ENCODE data around the gene PPFIA4. TPM values are rescaled to one million over a fixed set of nuclear protein-coding genes. Genes with fewer than 3 reads are reported as not detected.

The PPFIA4 gene
- total RNA-seq, 1 experiment from 2014 or later: 21.1 TPM

DNA sequence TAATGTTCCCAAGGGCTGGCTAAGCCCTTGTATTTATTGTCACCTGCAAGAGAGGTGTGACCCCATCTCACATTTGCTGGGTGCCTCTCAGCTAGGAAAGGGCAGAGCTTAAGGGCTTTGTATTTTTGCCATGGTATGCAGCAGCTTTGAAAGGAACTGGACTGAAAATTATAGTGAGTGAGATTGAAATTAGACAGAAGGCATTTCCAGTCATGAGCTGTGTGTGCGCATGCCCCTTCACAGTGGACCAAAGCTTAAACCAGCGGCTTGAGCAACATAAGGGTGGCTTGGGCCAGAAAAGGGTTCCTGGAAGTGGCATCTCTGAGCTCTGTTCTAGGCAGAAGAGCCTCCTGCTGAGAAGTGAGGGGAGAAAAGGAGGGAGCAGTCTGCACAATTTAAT lies 39.7 kb downstream of the PPFIA4 start (continued):
- no peak for TF ChIP-seq AFF4 (CRISPR knock-in tag; IDR thresholded peaks at IDR 0.05; ENCODE audit: borderline replicate concordance)
- TF ChIP-seq NFE2L1 (CRISPR knock-in tag; IDR thresholded peaks at IDR 0.05): no peak
- no peak for TF ChIP-seq TCF7 (CRISPR knock-in tag; IDR thresholded peaks at IDR 0.05; ENCODE audit: low read depth)
- TF ChIP-seq E2F4 (CRISPR knock-in tag; IDR thresholded peaks at IDR 0.05; ENCODE audit: borderline replicate concordance, low read depth): no peak
- no peak for TF ChIP-seq ZBTB21 (CRISPR knock-in tag; IDR thresholded peaks at IDR 0.05; ENCODE audit: borderline replicate concordance)
- no peak for TF ChIP-seq RORB (CRISPR knock-in tag; IDR thresholded peaks at IDR 0.05)
- TF ChIP-seq, protein P1, sequence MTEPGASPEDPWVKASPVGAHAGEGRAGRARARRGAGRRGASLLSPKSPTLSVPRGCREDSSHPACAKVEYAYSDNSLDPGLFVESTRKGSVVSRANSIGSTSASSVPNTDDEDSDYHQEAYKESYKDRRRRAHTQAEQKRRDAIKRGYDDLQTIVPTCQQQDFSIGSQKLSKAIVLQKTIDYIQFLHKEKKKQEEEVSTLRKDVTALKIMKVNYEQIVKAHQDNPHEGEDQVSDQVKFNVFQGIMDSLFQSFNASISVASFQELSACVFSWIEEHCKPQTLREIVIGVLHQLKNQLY (CRISPR knock-in tag; IDR thresholded peaks at IDR 0.05): no peak
- TF ChIP-seq, protein P2, sequence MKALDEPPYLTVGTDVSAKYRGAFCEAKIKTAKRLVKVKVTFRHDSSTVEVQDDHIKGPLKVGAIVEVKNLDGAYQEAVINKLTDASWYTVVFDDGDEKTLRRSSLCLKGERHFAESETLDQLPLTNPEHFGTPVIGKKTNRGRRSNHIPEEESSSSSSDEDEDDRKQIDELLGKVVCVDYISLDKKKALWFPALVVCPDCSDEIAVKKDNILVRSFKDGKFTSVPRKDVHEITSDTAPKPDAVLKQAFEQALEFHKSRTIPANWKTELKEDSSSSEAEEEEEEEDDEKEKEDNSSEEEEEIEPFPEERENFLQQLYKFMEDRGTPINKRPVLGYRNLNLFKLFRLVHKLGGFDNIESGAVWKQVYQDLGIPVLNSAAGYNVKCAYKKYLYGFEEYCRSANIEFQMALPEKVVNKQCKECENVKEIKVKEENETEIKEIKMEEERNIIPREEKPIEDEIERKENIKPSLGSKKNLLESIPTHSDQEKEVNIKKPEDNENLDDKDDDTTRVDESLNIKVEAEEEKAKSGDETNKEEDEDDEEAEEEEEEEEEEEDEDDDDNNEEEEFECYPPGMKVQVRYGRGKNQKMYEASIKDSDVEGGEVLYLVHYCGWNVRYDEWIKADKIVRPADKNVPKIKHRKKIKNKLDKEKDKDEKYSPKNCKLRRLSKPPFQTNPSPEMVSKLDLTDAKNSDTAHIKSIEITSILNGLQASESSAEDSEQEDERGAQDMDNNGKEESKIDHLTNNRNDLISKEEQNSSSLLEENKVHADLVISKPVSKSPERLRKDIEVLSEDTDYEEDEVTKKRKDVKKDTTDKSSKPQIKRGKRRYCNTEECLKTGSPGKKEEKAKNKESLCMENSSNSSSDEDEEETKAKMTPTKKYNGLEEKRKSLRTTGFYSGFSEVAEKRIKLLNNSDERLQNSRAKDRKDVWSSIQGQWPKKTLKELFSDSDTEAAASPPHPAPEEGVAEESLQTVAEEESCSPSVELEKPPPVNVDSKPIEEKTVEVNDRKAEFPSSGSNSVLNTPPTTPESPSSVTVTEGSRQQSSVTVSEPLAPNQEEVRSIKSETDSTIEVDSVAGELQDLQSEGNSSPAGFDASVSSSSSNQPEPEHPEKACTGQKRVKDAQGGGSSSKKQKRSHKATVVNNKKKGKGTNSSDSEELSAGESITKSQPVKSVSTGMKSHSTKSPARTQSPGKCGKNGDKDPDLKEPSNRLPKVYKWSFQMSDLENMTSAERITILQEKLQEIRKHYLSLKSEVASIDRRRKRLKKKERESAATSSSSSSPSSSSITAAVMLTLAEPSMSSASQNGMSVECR (CRISPR knock-in tag; IDR thresholded peaks at IDR 0.05; ENCODE audit: borderline replicate concordance): no peak
- TF ChIP-seq GTF2I (CRISPR knock-in tag; conservative IDR thresholded peaks at IDR 0.05): no peak

- ChIA-PET POLR2A (no interaction called here), CTCF (interaction anchor here (1.0 to 14.4 kb wide), 8 partner anchors 12 to 202 kb away, joined by 3 to 121 read pairs (median 8); no protein-coding TSS in a partner anchor)
- H3K9me3 Mint-ChIP-seq: no peaks in the 10 kb centered on the region
- no peaks in the 10 kb centered on the region for H3K27me3 Mint-ChIP-seq (ENCODE audit: low read depth)
- TF ChIP-seq FOXP1 (CRISPR knock-in tag; IDR thresholded peaks at IDR 0.05; ENCODE audit: borderline replicate concordance) (no peak), GTF2I (CRISPR knock-in tag; conservative IDR thresholded peaks at IDR 0.05) (0 out of 2 replicates have a peak, but pooled peaks have one; percentile 25)
- no peak for DNase-seq (ENCODE audit: low spot score)
- no peak for ATAC-seq
- H3K4me1 Mint-ChIP-seq: peaks cover 9% of the 10 kb centered on the region
- H3K36me3 Mint-ChIP-seq: peaks cover 31% of the 10 kb centered on the region
- no peak overlapping the region for H3K27ac Mint-ChIP-seq
- no peak overlapping the region for H3K4me3 Mint-ChIP-seq
These were observed 40.7 kb downstream of the PPFIA4 start for GRCh38 chr1:203066965-203067364.

DNA sequence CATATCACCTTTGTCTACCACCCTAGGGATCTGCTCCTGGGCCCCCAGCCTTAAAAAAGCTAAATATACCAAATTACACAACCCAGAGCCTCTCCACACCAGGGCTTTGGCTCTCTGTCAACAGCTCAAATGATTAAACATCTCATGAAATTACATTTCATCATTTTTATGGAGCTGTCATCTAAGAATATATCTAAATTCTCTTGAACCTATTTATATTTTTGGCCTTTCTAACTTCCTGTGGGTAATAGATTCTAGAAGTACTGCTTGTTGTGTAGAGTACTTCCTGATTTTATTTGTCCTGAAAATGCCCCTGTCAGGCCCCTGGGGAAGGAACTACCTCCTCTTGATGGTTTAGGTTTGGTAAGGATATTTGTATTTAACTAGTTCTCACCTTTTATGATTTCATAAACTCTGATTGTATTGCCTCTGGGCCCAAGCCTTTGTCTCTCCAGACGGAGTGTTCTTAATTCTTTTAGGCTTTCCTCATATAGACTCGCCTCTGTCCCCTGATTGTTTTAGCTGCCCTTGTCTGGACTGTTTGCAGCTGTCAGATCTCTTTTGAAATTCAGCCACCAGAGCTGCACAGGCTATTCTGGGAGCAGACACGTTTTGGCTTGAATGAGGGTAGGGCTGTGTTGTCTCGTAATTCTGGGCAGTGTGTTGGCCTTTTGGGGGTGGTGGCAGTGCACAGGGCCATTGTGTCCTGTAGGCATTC lies 42.9 kb downstream of the PPFIA4 start:
- POLR2A ChIA-PET: interaction anchor here (1.2 kb wide), 1 partner anchor 10 kb away, joined by 3 read pairs; no protein-coding TSS in a partner anchor
- Mint-ChIP-seq H3K4me3 (no peak overlapping the region), H3K27me3 (ENCODE audit: low read depth) (peaks cover 2% of the 10 kb centered on the region; the same call in 1 of the 2 replicates), H3K36me3 (peaks cover 38% of the 10 kb centered on the region), H3K9me3 (no peaks in the 10 kb centered on the region), H3K4me1 (peaks cover 9% of the 10 kb centered on the region), H3K27ac (no peak overlapping the region)
- CTCF ChIA-PET: interaction anchor here (0.9 to 14.4 kb wide), 4 partner anchors 14 to 49 kb away, joined by 3 to 121 read pairs (median 6); no protein-coding TSS in a partner anchor
- TF ChIP-seq SMAD4 (CRISPR knock-in tag; IDR thresholded peaks at IDR 0.05) (no peak), NR2C2 (CRISPR knock-in tag; IDR thresholded peaks at IDR 0.05) (no peak), USF2 (CRISPR knock-in tag; IDR thresholded peaks at IDR 0.05) (no peak), KAT7 (CRISPR knock-in tag; IDR thresholded peaks at IDR 0.05; ENCODE audit: borderline replicate concordance) (no peak), ZNF416 (CRISPR knock-in tag; IDR thresholded peaks at IDR 0.05) (no peak)
- TF ChIP-seq, protein P3, sequence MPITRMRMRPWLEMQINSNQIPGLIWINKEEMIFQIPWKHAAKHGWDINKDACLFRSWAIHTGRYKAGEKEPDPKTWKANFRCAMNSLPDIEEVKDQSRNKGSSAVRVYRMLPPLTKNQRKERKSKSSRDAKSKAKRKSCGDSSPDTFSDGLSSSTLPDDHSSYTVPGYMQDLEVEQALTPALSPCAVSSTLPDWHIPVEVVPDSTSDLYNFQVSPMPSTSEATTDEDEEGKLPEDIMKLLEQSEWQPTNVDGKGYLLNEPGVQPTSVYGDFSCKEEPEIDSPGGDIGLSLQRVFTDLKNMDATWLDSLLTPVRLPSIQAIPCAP (CRISPR knock-in tag; IDR thresholded peaks at IDR 0.05): no peak
- ATAC-seq (no peak), DNase-seq (ENCODE audit: low spot score) (no peak)
